ENCODE results near the gene AGAP1. TPM values are rescaled to one million over a fixed set of nuclear protein-coding genes. Genes with fewer than 3 reads are reported as not detected.

AGAP1 gene
- total RNA-seq, result 1 to 10 TPM; 1.6 to 2.4 TPM

- ChIA-PET POLR2A (no interaction called here), CTCF (no interaction called here)
Observed at GRCh38 chr2:235493775-235494715, at the start of gene AGAP1. Gene AGAP1, plus strand, starts transcription at chr2:235494043.

- ChIA-PET CTCF (no interaction called here), POLR2A (no interaction called here)
Observed at GRCh38 chr2:235444101-235444597, 49.7 kb upstream of the AGAP1 start.

- CTCF ChIA-PET, result no interaction called here
Observed at GRCh38 chr2:235445116-235445515, 48.7 kb upstream of the AGAP1 start.

GRCh38 chr2:235446082-235446481 lies 47.8 kb upstream of the AGAP1 start:
- CTCF ChIA-PET, result no interaction called here
- POLR2A ChIA-PET, result no interaction called here

More at GRCh38 chr2:235445116-235445515, 48.7 kb upstream of the AGAP1 start:
- POLR2A ChIA-PET, result no interaction called here

- ChIA-PET POLR2A (no interaction called here), CTCF (no interaction called here)
Observed at GRCh38 chr2:235447210-235447609, 46.6 kb upstream of the AGAP1 start.

GRCh38 chr2:235449568-235449967 lies 44.3 kb upstream of the AGAP1 start:
- ChIA-PET CTCF (no interaction called here), POLR2A (no interaction called here)

GRCh38 chr2:235453605-235454151 lies 40.2 kb upstream of the AGAP1 start:
- ChIA-PET CTCF (no interaction called here), POLR2A (no interaction called here)

GRCh38 chr2:235458839-235459273 lies 35.0 kb upstream of the AGAP1 start:
- CTCF ChIA-PET, result no interaction called here

GRCh38 chr2:235460548-235461047 lies 33.2 kb upstream of the AGAP1 start:
- ChIA-PET CTCF (no interaction called here), POLR2A (no interaction called here)

More at GRCh38 chr2:235458839-235459273, 35.0 kb upstream of the AGAP1 start:
- POLR2A ChIA-PET, result no interaction called here

- CTCF ChIA-PET, result no interaction called here
- POLR2A ChIA-PET, result no interaction called here
Observed at GRCh38 chr2:235461763-235462414, 32.0 kb upstream of the AGAP1 start.

GRCh38 chr2:235462415-235462790 lies 31.4 kb upstream of the AGAP1 start:
- CTCF ChIA-PET, result no interaction called here
- POLR2A ChIA-PET, result no interaction called here

GRCh38 chr2:235463893-235464292 lies 29.9 kb upstream of the AGAP1 start:
- POLR2A ChIA-PET, result no interaction called here
- CTCF ChIA-PET, result no interaction called here

- ChIA-PET POLR2A (no interaction called here), CTCF (interaction anchor here (0.6 kb wide), 1 partner anchor 116 kb away, joined by 3 read pairs; no protein-coding TSS in a partner anchor)
Observed at GRCh38 chr2:235467588-235467987, 26.3 kb upstream of the AGAP1 start.

- POLR2A ChIA-PET, result no interaction called here
- CTCF ChIA-PET, result no interaction called here
Observed at GRCh38 chr2:235468978-235469655, 24.7 kb upstream of the AGAP1 start.

- ChIA-PET POLR2A (no interaction called here), CTCF (no interaction called here)
Observed at GRCh38 chr2:235471186-235471747, 22.6 kb upstream of the AGAP1 start.

- POLR2A ChIA-PET, result no interaction called here
- CTCF ChIA-PET, result no interaction called here
Observed at GRCh38 chr2:235472443-235472842, 21.4 kb upstream of the AGAP1 start.

- ChIA-PET POLR2A (no interaction called here), CTCF (no interaction called here)
Observed at GRCh38 chr2:235478609-235479008, 15.2 kb upstream of the AGAP1 start.

- ChIA-PET CTCF (interaction anchor here (0.6 kb wide), 1 partner anchor 51 kb away, joined by 4 read pairs; no protein-coding TSS in a partner anchor), POLR2A (no interaction called here)
Observed at GRCh38 chr2:235479604-235480003, 14.2 kb upstream of the AGAP1 start.

- ChIA-PET POLR2A (no interaction called here), CTCF (no interaction called here)
Observed at GRCh38 chr2:235480614-235481013, 13.2 kb upstream of the AGAP1 start.

- ChIA-PET CTCF (no interaction called here), POLR2A (no interaction called here)
Observed at GRCh38 chr2:235483313-235483712, 10.5 kb upstream of the AGAP1 start.
